Neural progenitor cell (in vitro differentiated cells): Measurements from ENCODE around the gene IFITM2.

ENCODE experiments used
- CTCF ChIP-seq: fragments of 200-600 bp; sonication (generic); IDR thresholded peaks from 2 replicates; pipeline ENCODE4 v1.5.1; 2017; ENCODE audit warnings: antibody characterized with exemption, mild to moderate bottlenecking
- EZH2 ChIP-seq: fragments of 200-600 bp; sonication (generic); IDR thresholded peaks from 2 replicates; pipeline ENCODE4 v1.6.1; 2017; ENCODE audit warnings: antibody characterized with exemption, mild to moderate bottlenecking, moderate library complexity
- EZH2phosphoT487 ChIP-seq: fragments of 200-600 bp; sonication (generic); IDR thresholded peaks from 2 replicates; pipeline ENCODE4 v1.6.1; 2017; ENCODE audit warnings: antibody characterized with exemption

DNA sequence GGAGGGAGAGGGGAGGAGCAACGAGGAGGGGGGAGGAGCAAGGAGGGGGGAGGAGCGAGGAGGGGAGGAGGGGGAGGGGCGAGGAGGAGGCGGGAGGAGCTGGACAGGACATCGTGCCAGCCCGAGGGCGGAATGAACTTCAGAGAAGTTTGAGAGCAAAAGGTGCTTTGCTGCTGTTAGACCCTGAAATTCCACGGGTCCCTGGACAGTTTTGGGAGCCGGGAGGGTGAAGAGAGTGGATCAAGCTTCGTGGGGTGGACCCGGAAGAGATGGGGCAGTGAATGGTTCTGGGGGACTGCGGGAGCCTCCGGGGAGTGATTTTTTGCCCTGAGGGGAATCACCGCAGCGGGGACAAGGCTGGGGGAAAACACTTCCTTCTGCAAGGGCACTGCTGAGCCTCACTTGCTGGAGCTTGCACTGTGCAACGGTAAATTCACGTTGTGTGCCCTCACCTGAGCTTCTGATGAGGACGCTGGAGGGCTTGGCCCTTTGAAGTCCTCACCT is 40.1 kb upstream of the IFITM2 start:
- no peak for TF ChIP-seq CTCF
- TF ChIP-seq EZH2phosphoT487, result no peak
- TF ChIP-seq EZH2, result no peak
